ENCODE results near the gene PHC3.

DNA sequence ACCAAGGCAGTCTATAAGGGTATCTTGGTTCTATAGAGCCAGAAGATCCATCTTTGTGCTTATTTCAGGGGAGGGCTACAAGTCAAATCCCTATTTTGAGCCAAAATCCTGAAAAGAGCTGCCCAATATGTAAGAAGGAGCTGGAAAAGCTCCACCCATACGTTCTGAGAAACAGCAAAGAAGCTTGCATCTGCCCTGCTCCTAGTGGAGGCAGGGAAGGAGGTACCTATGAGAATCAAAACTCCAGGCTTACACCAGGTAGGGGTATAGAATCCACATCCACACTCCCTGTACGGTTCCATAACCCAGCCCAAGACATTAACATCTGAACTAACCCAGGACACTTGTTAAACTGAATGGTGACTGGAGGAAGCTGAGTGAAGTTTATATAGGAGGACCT lies 30.0 kb downstream of the PHC3 start:
- TF ChIP-seq, protein P1, sequence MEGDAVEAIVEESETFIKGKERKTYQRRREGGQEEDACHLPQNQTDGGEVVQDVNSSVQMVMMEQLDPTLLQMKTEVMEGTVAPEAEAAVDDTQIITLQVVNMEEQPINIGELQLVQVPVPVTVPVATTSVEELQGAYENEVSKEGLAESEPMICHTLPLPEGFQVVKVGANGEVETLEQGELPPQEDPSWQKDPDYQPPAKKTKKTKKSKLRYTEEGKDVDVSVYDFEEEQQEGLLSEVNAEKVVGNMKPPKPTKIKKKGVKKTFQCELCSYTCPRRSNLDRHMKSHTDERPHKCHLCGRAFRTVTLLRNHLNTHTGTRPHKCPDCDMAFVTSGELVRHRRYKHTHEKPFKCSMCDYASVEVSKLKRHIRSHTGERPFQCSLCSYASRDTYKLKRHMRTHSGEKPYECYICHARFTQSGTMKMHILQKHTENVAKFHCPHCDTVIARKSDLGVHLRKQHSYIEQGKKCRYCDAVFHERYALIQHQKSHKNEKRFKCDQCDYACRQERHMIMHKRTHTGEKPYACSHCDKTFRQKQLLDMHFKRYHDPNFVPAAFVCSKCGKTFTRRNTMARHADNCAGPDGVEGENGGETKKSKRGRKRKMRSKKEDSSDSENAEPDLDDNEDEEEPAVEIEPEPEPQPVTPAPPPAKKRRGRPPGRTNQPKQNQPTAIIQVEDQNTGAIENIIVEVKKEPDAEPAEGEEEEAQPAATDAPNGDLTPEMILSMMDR (IDR thresholded peaks at IDR 0.05), result no peak
- TF ChIP-seq POLR2A (IDR thresholded peaks at IDR 0.05) (no peak), POLR2AphosphoS5 (IDR thresholded peaks at IDR 0.05) (no peak), EP300 (IDR thresholded peaks at IDR 0.05) (no peak)
